ENCODE measurements around the gene PDCD11. TPM values are rescaled to one million over a fixed set of nuclear protein-coding genes. Genes with fewer than 3 reads are reported as not detected.
"Not testable (repeated sequence)": the region's sequence is repeated elsewhere in the genome, so short reads cannot be mapped to it uniquely, and the experiment has no call there.

The PDCD11 gene, protein sequence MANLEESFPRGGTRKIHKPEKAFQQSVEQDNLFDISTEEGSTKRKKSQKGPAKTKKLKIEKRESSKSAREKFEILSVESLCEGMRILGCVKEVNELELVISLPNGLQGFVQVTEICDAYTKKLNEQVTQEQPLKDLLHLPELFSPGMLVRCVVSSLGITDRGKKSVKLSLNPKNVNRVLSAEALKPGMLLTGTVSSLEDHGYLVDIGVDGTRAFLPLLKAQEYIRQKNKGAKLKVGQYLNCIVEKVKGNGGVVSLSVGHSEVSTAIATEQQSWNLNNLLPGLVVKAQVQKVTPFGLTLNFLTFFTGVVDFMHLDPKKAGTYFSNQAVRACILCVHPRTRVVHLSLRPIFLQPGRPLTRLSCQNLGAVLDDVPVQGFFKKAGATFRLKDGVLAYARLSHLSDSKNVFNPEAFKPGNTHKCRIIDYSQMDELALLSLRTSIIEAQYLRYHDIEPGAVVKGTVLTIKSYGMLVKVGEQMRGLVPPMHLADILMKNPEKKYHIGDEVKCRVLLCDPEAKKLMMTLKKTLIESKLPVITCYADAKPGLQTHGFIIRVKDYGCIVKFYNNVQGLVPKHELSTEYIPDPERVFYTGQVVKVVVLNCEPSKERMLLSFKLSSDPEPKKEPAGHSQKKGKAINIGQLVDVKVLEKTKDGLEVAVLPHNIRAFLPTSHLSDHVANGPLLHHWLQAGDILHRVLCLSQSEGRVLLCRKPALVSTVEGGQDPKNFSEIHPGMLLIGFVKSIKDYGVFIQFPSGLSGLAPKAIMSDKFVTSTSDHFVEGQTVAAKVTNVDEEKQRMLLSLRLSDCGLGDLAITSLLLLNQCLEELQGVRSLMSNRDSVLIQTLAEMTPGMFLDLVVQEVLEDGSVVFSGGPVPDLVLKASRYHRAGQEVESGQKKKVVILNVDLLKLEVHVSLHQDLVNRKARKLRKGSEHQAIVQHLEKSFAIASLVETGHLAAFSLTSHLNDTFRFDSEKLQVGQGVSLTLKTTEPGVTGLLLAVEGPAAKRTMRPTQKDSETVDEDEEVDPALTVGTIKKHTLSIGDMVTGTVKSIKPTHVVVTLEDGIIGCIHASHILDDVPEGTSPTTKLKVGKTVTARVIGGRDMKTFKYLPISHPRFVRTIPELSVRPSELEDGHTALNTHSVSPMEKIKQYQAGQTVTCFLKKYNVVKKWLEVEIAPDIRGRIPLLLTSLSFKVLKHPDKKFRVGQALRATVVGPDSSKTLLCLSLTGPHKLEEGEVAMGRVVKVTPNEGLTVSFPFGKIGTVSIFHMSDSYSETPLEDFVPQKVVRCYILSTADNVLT (N-terminal part only)
- total RNA-seq (2021; fragmentation: NEBNext Ultra II Directional; extraction: Animal tissue kit (Norgen Biotek cat#: 25700)) = 10 to 100 TPM; 30.8 to 38.4 (median 32.1) TPM
- long read RNA-seq, partial matches to known transcripts = 24 of 29 reads
- long read RNA-seq, other reads (novel, unspliced or antisense) = 4 of 29 reads

- peaks cover 44% of the 10 kb centered on the region for H3K4me1 Mint-ChIP-seq (ENCODE audit: low read depth)
- H3K27me3 Mint-ChIP-seq (ENCODE audit: insufficient read depth) = no peaks in the 10 kb centered on the region; the same call in 1 of the 2 replicates
- peaks cover 58% of the 10 kb centered on the region for H3K36me3 Mint-ChIP-seq (ENCODE audit: low read depth)
- H3K9me3 Mint-ChIP-seq = no peaks in the 10 kb centered on the region
- DNase-seq = peak; percentile 99
- peak within 1 kb of the TSS; percentile 97 for H3K27ac Mint-ChIP-seq
- TF ChIP-seq CTCF (IDR thresholded peaks at IDR 0.05) = peak; percentile 37
- H3K4me3 Mint-ChIP-seq = peak within 1 kb of the TSS; percentile 97
Measured at GRCh38 chr10:103396067-103396788, at the start of gene PDCD11, which contains the start of gene ATP5MK. Gene PDCD11 (plus strand): TSS chr10:103396626. CDS start chr10:103398427, 1,801 bp downstream. Gene ATP5MK (minus strand): TSS chr10:103396475. CDS start chr10:103392457, 4,018 bp downstream.

GRCh38 chr10:103350175-103350516 is 46.3 kb upstream of the PDCD11 start:
- Mint-ChIP-seq H3K4me3 (peak overlapping the region; percentile 94), H3K27ac (peak overlapping the region; percentile 40; the same call in 1 of the 2 replicates), H3K36me3 (ENCODE audit: low read depth) (no peaks in the 10 kb centered on the region; the same call in 1 of the 2 replicates), H3K9me3 (no peaks in the 10 kb centered on the region), H3K27me3 (ENCODE audit: insufficient read depth) (no peaks in the 10 kb centered on the region), H3K4me1 (ENCODE audit: low read depth) (peaks cover 11% of the 10 kb centered on the region)
- no peak for DNase-seq
- no peak for TF ChIP-seq CTCF (IDR thresholded peaks at IDR 0.05)

DNA sequence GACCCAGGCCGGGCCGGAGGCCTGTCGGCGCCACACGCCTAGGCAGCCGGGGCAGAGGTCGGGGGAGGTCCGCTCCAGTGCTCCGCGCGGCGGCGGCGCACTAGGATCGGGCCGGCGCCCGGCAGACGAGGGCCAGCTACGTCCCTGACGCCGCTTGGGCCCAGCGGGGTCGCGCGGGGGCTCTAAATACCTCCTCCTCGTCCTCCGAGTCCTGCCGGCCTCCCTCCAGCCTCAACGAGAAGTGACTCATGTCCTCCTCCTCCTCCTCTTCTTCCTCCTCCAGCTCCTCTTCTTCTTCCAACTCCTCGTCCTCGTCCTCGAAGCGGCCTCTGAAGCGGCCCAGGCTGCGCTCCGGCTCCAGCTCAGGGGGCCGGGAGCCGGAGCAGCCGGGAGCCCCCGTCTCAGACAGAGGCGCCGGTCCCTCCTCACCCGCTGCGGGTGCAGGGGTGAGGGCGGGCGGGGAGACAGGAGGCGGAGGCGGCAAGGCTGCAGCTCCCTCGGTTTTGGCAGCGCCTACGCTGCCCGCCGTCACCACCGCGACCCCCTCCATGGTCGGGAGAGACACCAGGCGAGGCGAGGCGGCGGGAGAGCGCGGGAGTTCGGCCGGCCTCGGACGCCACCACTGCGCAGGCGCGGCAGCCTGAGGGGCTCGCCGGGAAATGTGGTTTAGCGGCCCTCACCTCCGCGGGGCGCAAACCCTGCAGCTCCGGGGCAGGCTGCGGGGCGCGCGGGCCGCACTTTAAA is 45.7 kb upstream of the PDCD11 start, which contains the start of gene PCGF6:
Gene PCGF6 (minus strand): TSS at position 624 of the 744 bp plus-strand sequence. CDS start 74 bp downstream, at position 550.
- H3K4me3 Mint-ChIP-seq = peak within 1 kb of the TSS; percentile 94
- H3K27ac Mint-ChIP-seq = peak within 1 kb of the TSS; percentile 91
- H3K36me3 Mint-ChIP-seq (ENCODE audit: low read depth) = no peaks in the 10 kb centered on the region; the same call in 1 of the 2 replicates
- H3K4me1 Mint-ChIP-seq (ENCODE audit: low read depth) = peaks cover 11% of the 10 kb centered on the region
- H3K9me3 Mint-ChIP-seq = no peaks in the 10 kb centered on the region
- peak; percentile 20 for TF ChIP-seq CTCF (IDR thresholded peaks at IDR 0.05)
- DNase-seq = peak; percentile 61
- H3K27me3 Mint-ChIP-seq (ENCODE audit: insufficient read depth) = no peaks in the 10 kb centered on the region

GRCh38 chr10:103353281-103353680 is 43.1 kb upstream of the PDCD11 start:
- Mint-ChIP-seq H3K4me3 (no peak overlapping the region), H3K36me3 (ENCODE audit: low read depth) (no peaks in the 10 kb centered on the region; the same call in 1 of the 2 replicates), H3K4me1 (ENCODE audit: low read depth) (peaks cover 11% of the 10 kb centered on the region), H3K9me3 (no peaks in the 10 kb centered on the region), H3K27ac (no peak overlapping the region), H3K27me3 (ENCODE audit: insufficient read depth) (no peaks in the 10 kb centered on the region)
- DNase-seq = no peak
- no peak; the same call in 1 of the 2 replicates for TF ChIP-seq CTCF (IDR thresholded peaks at IDR 0.05)

GRCh38 chr10:103354567-103354966 is 41.9 kb upstream of the PDCD11 start:
- not testable (repeated sequence) for H3K4me3 Mint-ChIP-seq; H3K27ac Mint-ChIP-seq; H3K36me3 Mint-ChIP-seq (ENCODE audit: low read depth); H3K27me3 Mint-ChIP-seq (ENCODE audit: insufficient read depth); H3K9me3 Mint-ChIP-seq; H3K4me1 Mint-ChIP-seq (ENCODE audit: low read depth); DNase-seq

All from HFFc6 (cell line).